Osteocyte (in vitro differentiated cells): ENCODE results near the gene RAC3. TPM values are rescaled to one million over a fixed set of nuclear protein-coding genes. Genes with fewer than 3 reads are reported as not detected.

ENCODE experiments used
- DNase-seq: peaks from one replicate; pipeline ENCODE4 v3.0.0; 2021; ENCODE audit warnings: mixed read lengths; ENCODE audit not compliant: unreplicated experiment; ENCODE audit errors: extremely low spot score
- H3K27ac Mint-ChIP-seq: one replicate; pipeline ENCODE4 v1.8.0; 2021; ENCODE audit warnings: mild to moderate bottlenecking, mixed read lengths; ENCODE audit not compliant: unreplicated experiment
- H3K27me3 Mint-ChIP-seq: one replicate; pipeline ENCODE4 v1.8.0; 2021; ENCODE audit warnings: mixed read lengths; ENCODE audit not compliant: unreplicated experiment
- H3K36me3 Mint-ChIP-seq: one replicate; pipeline ENCODE4 v1.8.0; 2021; ENCODE audit warnings: mixed read lengths; ENCODE audit not compliant: unreplicated experiment
- H3K4me1 Mint-ChIP-seq: one replicate; pipeline ENCODE4 v1.8.0; 2021; ENCODE audit warnings: mixed read lengths; ENCODE audit not compliant: unreplicated experiment
- H3K4me3 Mint-ChIP-seq: one replicate; pipeline ENCODE4 v1.8.0; 2021; ENCODE audit warnings: mild to moderate bottlenecking, moderate library complexity, mixed read lengths; ENCODE audit not compliant: unreplicated experiment
- H3K9me3 Mint-ChIP-seq: one replicate; pipeline ENCODE4 v1.8.0; 2021; ENCODE audit warnings: mixed read lengths; ENCODE audit not compliant: unreplicated experiment
- CTCF ChIP-seq: fragments of 200-600 bp; sonication (generic); IDR thresholded peaks from 2 replicates; pipeline ENCODE4 v1.5.0; 2021; ENCODE audit warnings: antibody characterized with exemption, mild to moderate bottlenecking, moderate library complexity
- total RNA-seq: library from RNA; stranded (reverse); gene quantifications from 2 replicates; pipeline ENCODE4 v1.2.1, GENCODE V29; 2021

RAC3 gene
- total RNA-seq, 1 donor from 2014 or later, result 19.4 TPM

DNA sequence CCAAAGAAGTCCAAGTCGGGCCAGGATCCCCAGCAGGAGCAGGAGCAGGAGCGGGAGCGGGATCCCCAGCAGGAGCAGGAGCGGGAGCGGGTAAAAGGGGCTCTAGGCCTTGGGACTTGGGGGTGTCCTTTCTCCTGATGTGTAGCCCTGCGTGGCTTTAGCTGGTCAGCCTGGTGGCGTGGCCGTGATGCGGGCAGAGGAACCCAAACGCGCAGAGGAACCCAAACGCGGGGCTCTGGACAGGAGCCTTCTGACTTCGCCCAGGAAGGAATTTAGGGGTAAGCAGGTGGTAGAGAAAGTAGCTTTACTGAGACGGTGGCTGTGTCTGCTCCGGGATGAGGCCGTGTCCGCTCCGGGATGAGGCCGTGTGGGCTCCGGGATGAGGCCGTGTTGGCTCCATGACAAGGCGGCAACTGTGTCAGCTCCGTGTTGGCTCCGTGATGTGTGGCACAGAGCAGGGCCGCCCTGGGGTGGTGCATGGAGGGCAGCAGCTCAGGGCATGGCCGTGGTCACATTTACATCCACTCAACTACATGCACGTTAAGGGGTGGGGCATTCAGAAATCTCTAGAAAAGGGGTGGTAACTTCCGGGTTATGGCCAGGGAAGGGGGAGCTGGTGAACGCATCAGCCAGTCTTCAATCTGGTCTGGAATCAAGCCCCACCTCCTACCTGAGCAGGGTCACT is 34.6 kb upstream of the RAC3 start:
- no peaks in the 10 kb centered on the region for H3K27me3 Mint-ChIP-seq
- peaks cover 16% of the 10 kb centered on the region for H3K4me1 Mint-ChIP-seq
- no peak for TF ChIP-seq CTCF
- H3K9me3 Mint-ChIP-seq, result no peaks in the 10 kb centered on the region
- peaks cover 10% of the 10 kb centered on the region for H3K36me3 Mint-ChIP-seq
- no peak for DNase-seq
- H3K4me3 Mint-ChIP-seq, result no peak overlapping the region
- no peak overlapping the region for H3K27ac Mint-ChIP-seq

- Mint-ChIP-seq H3K27me3 (no peaks in the 10 kb centered on the region), H3K4me1 (peaks cover 13% of the 10 kb centered on the region), H3K9me3 (no peaks in the 10 kb centered on the region), H3K36me3 (peaks cover 10% of the 10 kb centered on the region), H3K4me3 (no peak overlapping the region), H3K27ac (no peak overlapping the region)
- no peak for TF ChIP-seq CTCF
- DNase-seq, result no peak
These were observed 33.3 kb upstream of the RAC3 start for GRCh38 chr17:81998212-81998611.

DNA sequence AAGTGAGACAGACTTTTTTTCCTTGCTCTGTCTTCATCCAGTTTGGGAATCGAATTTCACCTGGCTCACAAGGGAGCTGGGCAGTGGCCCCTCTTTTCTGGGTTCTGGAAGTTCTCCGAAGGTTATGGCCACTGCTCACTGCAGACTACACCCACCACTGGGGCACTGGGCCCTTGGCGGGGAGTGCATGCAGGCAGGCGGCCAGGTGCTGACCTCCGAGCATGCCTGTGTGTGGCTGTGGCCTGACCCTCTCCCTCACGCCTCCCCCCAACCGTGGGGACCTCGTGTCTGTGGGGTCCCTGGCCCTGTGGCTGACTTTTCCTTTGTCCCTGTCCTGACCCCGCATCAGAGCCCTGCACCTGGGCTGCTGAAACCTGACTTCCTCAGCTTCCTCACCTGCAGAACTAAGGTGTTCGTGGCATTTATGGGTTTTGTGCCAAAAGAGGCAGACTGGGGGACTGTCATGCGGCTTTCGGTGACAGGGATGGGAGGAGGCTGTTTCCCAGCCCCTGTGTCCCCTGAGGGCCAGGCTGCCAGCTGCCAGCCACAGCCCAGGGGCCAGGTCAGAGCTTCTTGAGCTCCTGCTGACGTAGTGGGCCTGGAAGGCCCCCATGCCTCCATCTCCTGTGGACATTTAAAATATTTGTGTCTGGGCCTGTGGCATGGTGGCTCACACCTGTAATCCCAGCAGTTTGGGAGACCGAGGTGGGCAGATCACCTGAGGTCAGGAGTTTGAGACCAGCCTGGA is 32.6 kb upstream of the RAC3 start:
- H3K36me3 Mint-ChIP-seq, result peaks cover 10% of the 10 kb centered on the region
- no peaks in the 10 kb centered on the region for H3K27me3 Mint-ChIP-seq
- DNase-seq, result no peak
- H3K4me3 Mint-ChIP-seq, result no peak overlapping the region
- H3K9me3 Mint-ChIP-seq, result no peaks in the 10 kb centered on the region
- TF ChIP-seq CTCF, result no peak
- peaks cover 17% of the 10 kb centered on the region for H3K4me1 Mint-ChIP-seq
- H3K27ac Mint-ChIP-seq, result no peak overlapping the region

DNA sequence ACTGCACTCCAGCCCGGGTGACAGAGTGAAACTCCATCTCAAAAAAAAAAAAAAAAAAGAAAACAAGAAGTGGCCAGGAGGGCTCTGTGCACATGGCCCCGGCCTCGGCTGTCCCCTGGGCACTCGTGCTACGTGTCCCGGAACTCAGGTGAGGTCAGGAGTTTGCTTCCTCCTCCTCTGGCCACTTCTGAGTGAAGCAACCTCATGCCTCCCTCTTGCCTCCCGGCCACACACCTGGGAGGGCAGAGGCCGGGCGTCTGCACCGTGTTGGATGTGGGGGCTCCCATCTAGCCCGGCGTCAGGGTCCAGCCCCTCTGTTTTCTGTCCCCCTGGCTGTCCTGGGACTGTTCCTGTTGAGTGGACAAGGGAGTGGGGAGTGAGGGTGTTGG is 31.9 kb upstream of the RAC3 start:
- H3K36me3 Mint-ChIP-seq, result peaks cover 10% of the 10 kb centered on the region
- no peak for DNase-seq
- no peak overlapping the region for H3K4me3 Mint-ChIP-seq
- no peak for TF ChIP-seq CTCF
- no peaks in the 10 kb centered on the region for H3K9me3 Mint-ChIP-seq
- H3K27ac Mint-ChIP-seq, result no peak overlapping the region
- H3K4me1 Mint-ChIP-seq, result peaks cover 22% of the 10 kb centered on the region
- H3K27me3 Mint-ChIP-seq, result no peaks in the 10 kb centered on the region

DNA sequence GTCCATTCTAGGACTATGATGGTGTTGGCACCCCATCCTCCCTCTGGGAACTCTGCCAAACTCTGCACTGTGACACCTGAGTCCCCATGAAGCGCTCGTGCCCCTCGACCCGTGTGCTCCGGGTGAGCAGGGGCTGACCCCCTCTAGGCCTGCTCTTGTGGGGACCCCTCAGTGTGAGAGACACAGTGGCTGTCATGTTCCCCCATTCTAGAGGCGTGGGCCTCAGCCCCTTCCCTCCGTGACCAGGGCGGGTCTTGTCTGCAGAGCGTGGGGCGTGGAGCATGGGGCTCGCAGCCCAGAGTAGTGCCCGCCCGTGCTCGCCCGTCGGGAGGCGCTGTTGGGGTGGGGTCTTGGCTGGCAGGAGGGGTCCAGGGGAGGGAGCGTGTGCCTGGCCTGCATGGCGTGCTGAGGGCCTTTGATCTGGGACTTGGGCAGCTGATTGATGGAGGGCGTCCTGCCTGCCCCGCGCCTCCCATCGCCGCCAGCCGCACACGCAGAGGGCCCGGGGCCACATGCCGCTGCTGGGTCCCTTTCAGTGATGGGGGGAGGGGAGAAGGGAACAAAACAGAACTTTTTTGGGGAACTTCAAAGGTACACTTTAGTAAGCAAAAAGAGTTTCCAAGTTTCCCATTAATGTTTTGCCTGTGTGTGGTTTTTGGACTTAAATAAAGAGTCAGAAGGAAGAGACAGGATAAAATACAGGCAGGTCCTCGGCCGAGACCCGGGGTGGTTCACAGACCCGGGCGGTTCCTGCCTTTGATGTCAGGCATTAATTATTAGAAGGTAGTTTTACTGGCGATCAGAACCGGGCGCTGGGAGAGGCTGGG is 31.3 kb upstream of the RAC3 start:
- peaks cover 19% of the 10 kb centered on the region for H3K4me1 Mint-ChIP-seq
- TF ChIP-seq CTCF, result no peak
- H3K36me3 Mint-ChIP-seq, result peaks cover 8% of the 10 kb centered on the region
- no peak overlapping the region for H3K27ac Mint-ChIP-seq
- no peak for DNase-seq
- H3K9me3 Mint-ChIP-seq, result no peaks in the 10 kb centered on the region
- H3K27me3 Mint-ChIP-seq, result no peaks in the 10 kb centered on the region
- H3K4me3 Mint-ChIP-seq, result no peak overlapping the region
